ENCODE results near the gene MLH1.

The MLH1 gene

GRCh38 chr3:36988356-36988755 is 5.0 kb upstream of the MLH1 start:
- DNase-seq: no peak

- DNase-seq: no peak
Measured at GRCh38 chr3:36989005-36989404, 4.3 kb upstream of the MLH1 start.

DNA sequence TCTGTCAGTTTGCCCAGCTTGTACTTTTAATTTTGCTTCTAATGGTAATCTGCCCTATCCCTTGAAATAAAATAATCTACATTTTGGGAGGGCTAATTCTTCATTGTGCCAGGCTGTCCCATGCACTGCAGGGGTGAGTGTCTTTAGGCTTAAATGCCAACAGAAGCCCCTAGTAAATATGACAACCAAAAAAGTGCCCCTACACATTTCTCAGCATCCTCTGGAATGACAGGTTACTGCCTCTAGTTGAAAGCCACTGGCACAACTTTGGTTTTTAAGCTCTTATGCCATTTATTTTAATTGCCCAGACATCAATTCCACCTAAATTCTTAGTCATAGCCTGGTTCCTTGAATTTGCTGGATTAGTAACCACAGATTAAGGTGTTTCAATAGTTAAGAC is 3.8 kb upstream of the MLH1 start:
- DNase-seq: no peak

GRCh38 chr3:36991147-36991546 is 2.2 kb upstream of the MLH1 start:
- DNase-seq: no peak

DNA sequence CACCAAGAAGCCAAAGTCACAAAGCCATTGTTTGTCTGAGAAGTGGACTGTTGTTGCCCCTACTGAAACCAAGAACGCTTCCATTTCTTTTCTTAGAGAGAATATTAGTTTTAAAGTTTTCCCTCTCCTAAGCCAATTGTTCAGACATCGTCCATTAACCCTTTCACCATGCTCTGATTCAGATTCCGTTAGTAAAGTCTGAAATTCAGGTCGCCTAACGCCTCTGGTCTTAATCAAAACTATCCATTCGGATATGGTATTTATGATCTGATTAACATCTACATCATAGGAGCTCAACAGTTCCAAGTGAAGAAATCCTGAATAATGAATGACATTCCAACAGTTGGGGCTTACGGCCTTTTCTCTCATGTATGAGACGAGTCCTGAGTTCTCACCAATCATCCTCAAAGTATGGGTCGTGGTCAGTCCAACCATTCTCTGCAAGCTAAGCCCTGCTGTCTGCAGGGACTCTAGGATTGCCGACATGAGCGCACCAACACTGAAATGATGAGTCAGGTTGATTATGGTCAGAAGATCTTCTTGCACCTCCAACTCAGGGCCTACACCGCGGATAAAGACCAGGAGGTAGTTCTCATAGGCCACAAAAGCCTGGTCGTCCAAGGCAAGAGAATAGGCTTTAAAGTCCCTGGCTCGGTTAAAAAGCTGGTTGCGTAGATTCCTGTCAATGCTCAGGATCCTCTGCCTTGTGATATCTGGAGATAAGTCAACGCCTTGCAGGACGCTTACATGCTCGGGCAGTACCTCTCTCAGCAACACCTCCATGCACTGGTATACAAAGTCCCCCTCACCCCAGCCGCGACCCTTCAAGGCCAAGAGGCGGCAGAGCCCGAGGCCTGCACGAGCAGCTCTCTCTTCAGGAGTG is 1.2 kb upstream of the MLH1 start:
- DNase-seq: no peak

DNA sequence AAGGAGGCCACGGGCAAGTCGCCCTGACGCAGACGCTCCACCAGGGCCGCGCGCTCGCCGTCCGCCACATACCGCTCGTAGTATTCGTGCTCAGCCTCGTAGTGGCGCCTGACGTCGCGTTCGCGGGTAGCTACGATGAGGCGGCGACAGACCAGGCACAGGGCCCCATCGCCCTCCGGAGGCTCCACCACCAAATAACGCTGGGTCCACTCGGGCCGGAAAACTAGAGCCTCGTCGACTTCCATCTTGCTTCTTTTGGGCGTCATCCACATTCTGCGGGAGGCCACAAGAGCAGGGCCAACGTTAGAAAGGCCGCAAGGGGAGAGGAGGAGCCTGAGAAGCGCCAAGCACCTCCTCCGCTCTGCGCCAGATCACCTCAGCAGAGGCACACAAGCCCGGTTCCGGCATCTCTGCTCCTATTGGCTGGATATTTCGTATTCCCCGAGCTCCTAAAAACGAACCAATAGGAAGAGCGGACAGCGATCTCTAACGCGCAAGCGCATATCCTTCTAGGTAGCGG is 452 bp upstream of the MLH1 start, which contains the start of gene EPM2AIP1:
TSS of gene EPM2AIP1 (minus strand) at position 326 of the 520 bp plus-strand sequence. CDS start at position 272, 54 bp downstream.
- no peak for DNase-seq

- no peak for DNase-seq
Measured at GRCh38 chr3:37014620-37015019, 21.3 kb downstream of the MLH1 start.

DNA sequence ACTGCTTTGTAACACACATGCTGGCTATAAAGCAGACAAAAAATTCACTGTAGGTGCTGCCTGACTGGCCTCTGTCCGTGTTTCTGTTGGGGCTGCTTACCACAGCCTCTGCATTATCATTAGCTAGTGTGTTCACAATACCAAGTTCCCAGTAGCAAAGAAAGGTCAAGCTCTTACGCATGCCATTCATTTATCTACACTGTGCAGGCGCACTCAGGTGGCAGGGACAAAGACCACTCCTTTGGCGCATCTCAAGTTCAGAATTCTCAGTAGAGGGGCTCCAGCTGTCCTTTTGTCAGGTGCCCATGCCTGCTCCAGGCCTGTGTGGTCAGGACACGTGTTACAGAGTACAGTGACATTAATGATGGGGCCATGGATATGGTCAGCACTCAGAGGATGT is 22.3 kb downstream of the MLH1 start:
- no peak for DNase-seq

DNA sequence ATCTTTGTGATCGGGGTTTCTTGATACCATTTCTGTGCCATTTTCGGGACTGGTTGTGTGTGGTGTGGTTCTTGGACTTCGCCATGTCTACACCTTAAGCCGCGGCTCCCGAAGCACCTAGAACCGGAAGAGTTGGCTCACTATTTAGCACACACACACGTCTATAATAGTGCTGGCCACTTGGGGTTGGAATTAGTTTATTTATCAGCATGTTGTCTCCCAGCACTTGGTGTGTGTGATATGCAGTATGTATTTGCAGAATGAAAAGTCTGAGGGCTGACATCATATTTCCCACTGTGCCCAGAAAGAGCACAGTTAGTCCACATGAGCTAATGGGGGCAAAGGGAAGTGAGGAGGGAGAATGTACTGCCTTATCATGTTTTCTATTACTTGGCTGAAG is 23.6 kb downstream of the MLH1 start:
- no peak for DNase-seq

GRCh38 chr3:37017683-37018082 is 24.4 kb downstream of the MLH1 start:
- DNase-seq: no peak

DNA sequence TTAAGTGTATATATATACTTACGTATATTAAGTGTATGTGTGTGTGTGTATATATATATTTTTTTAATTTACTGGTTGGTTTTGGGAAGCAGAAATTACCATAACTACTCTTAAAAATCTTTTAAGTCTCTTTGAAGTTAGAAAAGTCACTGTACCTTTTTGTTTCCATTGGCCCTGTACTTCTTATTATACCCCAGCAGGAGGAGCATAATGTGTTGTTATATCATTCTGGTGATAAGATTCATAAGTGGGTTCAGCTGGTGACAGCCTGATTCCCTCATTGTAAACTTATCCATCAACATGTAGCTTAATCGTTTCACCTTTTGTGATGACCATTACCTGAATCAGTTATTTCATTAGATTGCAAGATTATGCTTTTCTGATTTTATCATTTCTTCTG is 30.8 kb downstream of the MLH1 start:
- no peak for DNase-seq

DNA sequence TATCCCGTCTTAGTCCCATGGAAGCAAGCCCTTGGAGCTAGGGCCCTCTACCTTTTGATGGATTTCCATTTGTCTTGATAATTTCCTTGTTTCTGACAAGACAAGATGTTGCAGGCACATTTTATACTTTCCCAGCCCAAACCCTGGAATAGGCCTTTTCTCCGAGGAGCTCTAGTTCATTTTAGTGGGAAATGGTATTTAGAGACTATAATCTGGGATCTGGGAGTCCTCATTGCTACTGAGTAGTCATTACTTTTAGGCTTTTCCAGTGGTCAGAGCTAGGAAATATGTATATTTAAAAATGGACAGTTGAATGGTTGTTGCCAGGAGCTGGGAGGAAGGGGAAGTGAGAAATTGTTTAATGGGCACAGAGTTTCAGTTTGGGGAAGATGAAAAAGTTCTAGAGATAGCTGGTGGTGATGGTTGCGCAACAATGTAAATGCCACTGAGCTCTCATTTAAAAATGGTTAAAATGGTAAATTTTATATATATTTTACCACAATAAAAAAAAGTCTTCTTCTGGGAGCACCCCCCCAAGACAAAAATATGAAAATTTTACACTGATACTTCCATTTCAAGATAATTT is 31.6 kb downstream of the MLH1 start:
- no peak for DNase-seq

GRCh38 chr3:37025561-37026335 is 32.4 kb downstream of the MLH1 start:
- no peak for DNase-seq

DNA sequence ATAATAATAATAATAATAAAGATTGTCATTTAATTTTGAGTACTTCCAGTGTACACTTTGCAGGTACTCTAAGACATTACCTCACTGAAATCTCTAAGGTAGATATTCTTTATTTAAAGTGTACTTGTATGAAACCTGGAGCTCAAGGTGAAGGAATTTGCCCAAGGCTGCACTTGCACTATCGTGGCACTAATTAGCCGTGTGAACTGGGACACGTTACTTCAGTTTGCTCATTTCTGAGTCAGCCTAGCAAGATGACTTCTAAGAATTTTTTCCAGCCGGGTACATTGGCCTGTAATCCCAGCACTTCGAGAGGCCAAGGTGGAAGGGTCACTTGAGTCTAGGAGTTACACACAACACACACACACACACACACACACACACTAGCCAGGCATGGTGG is 33.5 kb downstream of the MLH1 start:
- DNase-seq: no peak

- DNase-seq: no peak
Measured at GRCh38 chr3:37028329-37028728, 35.0 kb downstream of the MLH1 start.

DNA sequence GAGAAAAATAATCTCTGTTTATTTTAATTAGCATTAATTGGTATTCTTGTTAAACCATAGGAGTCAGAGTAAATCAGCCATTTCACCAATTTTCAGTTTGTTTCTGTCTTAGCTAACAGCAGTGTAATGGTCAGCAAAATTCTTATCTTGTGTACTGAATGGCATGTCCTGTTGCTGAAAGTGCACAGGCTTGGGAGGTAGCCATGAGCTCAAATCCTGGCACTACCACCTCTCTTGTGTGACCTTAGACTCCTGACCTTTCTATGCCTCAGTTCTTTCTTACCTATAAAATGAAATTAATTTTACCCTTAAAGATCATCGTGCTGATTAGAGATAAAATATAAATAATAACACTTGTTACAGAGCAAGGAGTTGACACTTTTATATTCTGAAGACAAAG is 35.8 kb downstream of the MLH1 start:
- no peak for DNase-seq

GRCh38 chr3:37029516-37030163 is 36.3 kb downstream of the MLH1 start:
- no peak for DNase-seq

DNA sequence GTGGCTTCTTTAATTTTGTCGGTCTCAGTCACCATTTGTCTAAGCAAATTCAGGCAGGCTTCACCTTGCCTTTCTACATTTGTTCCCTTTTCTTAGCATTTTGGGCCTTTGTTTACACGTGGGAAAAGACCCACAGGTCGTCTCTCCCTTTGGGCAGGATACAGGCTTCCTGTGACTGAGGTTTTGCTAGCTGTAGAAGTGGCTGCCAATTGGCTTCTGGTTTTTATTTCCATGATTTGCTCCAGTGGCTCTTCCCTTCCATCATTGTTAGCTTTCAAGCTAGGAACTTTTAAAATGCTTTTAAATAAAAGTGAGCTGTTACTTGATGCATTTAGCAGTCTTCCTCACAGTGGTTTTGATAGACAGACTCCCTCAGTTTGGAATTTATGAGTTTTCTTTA is 37.3 kb downstream of the MLH1 start:
- DNase-seq: no peak

GRCh38 chr3:37031096-37031682 is 37.9 kb downstream of the MLH1 start:
- no peak for DNase-seq

DNA sequence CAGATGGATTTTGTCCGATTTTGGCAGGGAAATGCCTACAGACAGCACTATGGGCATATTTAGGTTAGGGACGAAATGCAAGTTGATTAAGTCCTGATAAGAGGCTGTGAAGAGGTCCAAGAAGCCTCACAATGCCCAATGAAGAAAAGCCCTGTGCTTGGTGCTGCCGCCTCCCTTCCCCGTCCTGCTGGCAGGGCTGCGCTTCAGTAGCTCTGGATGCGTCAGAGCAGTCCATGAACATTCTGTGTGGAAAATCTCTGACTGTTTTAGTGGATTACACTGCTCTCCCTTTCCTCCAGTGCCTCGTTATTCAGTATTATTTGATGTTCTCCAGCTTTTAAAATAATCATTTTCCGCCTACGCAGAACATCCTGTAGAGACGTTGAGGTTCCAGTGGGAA is 39.6 kb downstream of the MLH1 start:
- DNase-seq: no peak

DNA sequence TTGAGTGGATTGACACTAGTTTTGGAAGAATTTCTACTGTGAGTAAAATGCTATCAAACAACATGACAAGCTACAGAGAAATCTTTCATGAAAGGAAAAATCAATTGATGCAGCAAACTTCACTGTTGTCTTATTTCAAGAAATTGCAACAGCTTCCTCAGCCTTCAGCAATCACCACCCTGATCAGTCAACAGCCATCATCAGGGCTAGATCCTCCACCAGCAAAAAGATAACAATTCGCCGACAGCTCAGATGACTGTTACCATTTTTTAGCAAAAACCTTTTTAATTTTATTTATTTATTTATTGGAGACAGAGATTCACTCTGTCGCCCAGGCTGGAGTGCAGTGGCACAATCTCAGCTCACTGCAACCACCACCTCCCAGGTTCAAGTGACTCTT is 44.0 kb downstream of the MLH1 start:
- no peak for DNase-seq

- DNase-seq: no peak
Measured at GRCh38 chr3:37039161-37039846, 46.0 kb downstream of the MLH1 start.

All from NCI-H1694 (cell line).